Neural crest cell (in vitro differentiated cells): Measurements from ENCODE around the gene SORL1-AS1.

Experiments
- DNase-seq: peaks from one replicate; pipeline ENCODE4 v3.0.0; 2021; ENCODE audit warnings: low read depth, mixed read lengths, low spot score
- H3K27ac Mint-ChIP-seq: one replicate; pipeline ENCODE4 v1.8.0; 2021; ENCODE audit warnings: mild to moderate bottlenecking, mixed read lengths; ENCODE audit not compliant: unreplicated experiment
- H3K27me3 Mint-ChIP-seq: 2 replicates; pipeline ENCODE4 v1.8.0; 2021; ENCODE audit warnings: low read depth, mild to moderate bottlenecking, mixed read lengths
- H3K36me3 Mint-ChIP-seq: 2 replicates; pipeline ENCODE4 v1.8.0; 2021; ENCODE audit warnings: low read depth, mild to moderate bottlenecking, mixed read lengths
- H3K4me1 Mint-ChIP-seq: 2 replicates; pipeline ENCODE4 v1.8.0; 2021; ENCODE audit warnings: mixed read lengths
- H3K4me3 Mint-ChIP-seq: one replicate; pipeline ENCODE4 v1.8.0; 2021; ENCODE audit warnings: mild to moderate bottlenecking, mixed read lengths
- H3K9me3 Mint-ChIP-seq: 2 replicates; pipeline ENCODE4 v1.8.0; 2021; ENCODE audit warnings: mixed read lengths
- TF ChIP-seq, protein P1 (sequence below): fragments of 200-600 bp; sonication (generic); conservative IDR thresholded peaks from 2 replicates; pipeline ENCODE4 v1.5.0; 2021; ENCODE audit warnings: antibody characterized with exemption, mild to moderate bottlenecking

SORL1-AS1 gene

DNA sequence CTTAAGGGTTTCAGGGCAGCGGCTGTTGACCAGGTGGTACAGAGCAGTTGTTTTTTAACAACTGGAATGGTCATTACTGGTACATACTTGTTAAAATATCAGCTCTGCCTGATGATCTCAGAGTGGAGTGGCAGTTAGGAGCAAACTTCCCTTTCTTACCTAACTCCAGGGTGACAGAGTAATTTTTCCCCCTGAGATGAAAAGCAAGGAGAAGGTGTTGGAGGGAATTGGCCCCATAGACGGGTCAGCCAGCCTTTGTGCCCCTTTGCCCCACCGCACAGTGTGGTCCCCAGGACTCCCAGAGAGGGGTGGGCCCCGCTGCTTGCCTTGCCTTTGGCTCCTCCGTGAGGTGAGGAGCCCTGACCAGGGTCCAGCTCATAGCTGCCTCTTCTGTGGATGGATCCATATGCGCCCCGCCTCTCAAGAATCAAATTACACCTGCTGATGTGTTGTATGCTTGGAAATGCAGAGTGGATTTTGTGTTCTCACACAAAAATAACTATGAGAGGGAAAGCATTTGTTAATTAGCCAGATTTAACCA lies 27.0 kb upstream of the SORL1-AS1 start:
- no peaks in the 10 kb centered on the region for H3K9me3 Mint-ChIP-seq
- TF ChIP-seq, protein P1, sequence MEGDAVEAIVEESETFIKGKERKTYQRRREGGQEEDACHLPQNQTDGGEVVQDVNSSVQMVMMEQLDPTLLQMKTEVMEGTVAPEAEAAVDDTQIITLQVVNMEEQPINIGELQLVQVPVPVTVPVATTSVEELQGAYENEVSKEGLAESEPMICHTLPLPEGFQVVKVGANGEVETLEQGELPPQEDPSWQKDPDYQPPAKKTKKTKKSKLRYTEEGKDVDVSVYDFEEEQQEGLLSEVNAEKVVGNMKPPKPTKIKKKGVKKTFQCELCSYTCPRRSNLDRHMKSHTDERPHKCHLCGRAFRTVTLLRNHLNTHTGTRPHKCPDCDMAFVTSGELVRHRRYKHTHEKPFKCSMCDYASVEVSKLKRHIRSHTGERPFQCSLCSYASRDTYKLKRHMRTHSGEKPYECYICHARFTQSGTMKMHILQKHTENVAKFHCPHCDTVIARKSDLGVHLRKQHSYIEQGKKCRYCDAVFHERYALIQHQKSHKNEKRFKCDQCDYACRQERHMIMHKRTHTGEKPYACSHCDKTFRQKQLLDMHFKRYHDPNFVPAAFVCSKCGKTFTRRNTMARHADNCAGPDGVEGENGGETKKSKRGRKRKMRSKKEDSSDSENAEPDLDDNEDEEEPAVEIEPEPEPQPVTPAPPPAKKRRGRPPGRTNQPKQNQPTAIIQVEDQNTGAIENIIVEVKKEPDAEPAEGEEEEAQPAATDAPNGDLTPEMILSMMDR: no peak
- no peak overlapping the region for H3K27ac Mint-ChIP-seq
- peaks cover 15% of the 10 kb centered on the region for H3K4me1 Mint-ChIP-seq
- H3K36me3 Mint-ChIP-seq: no peaks in the 10 kb centered on the region
- DNase-seq: no peak
- no peak overlapping the region for H3K4me3 Mint-ChIP-seq
- peaks cover 17% of the 10 kb centered on the region for H3K27me3 Mint-ChIP-seq

DNA sequence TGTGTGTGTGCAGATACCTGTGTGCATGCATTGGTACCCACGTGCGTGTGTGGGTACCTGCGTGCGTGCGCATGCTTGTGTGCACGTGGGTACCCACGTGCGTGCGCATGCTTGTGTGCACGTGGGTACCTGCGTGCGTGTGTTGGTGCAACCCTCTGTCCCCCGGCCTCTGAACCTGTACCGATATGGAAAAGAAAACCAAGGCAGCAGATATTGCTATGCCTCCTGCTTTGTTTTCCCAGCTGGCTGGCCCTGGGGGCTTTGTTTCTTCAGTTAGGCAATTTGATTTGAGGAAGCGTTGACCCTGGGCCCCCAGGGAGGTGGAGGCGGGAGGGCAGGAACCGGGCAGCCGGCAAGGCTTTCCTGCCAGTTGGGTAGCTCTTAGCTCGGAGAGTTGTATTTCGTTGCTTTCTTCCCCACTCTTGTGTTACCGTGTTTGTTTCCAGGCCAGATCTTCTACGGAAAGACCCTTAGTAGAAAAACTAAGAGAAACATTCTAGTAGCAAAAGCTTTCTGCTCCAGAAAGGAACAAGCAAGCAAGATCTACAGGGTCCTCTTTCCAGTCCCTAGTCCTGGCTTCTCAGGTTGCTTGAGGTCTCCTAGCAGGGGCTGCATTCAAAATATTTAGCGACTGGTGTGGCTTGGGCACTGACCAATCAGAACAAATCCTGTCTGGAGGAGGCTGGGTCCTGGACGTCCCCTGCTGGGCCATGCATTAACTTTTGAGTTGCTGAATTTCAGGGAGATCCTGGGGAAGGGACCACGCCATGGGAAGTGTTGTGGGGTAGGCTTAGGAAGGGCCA lies 26.3 kb upstream of the SORL1-AS1 start:
- no peaks in the 10 kb centered on the region for H3K36me3 Mint-ChIP-seq
- TF ChIP-seq, protein P1: no peak
- H3K27me3 Mint-ChIP-seq: peaks cover 17% of the 10 kb centered on the region
- no peaks in the 10 kb centered on the region for H3K9me3 Mint-ChIP-seq
- DNase-seq: no peak
- no peak overlapping the region for H3K27ac Mint-ChIP-seq
- H3K4me1 Mint-ChIP-seq: peaks cover 15% of the 10 kb centered on the region
- no peak overlapping the region for H3K4me3 Mint-ChIP-seq

DNA sequence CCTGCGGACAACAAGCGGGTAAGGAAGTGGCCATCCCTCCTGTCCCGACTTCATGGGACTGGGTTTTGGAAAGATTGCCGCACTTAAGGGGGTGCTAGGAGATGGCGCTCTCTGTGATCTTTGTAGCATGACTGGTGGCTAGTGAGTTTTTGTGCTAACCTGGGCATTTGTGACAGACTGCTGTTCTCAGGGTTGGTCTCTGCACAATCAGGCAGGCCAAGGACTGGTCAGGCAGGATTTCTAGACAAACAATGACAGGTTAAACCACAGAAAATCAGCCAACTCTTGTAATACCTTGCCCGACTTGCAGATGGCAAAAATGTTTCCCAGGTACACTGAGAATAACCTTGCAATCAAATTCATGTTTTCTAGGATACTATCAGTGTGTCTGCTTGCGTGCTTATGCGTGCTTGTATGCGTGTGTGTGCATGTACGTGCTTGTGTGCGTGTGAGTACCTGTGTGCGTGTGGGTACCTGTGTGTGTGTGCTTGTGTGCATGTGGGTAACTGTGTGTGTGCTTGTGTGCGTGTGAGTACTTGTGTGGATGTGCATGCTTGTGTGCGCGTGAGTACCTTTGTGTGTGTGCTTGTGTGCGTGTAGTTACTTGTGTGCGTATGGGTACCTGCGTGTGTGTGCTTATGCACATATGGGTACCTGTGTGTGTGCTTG lies 25.6 kb upstream of the SORL1-AS1 start:
- Mint-ChIP-seq H3K4me3 (no peak overlapping the region), H3K9me3 (no peaks in the 10 kb centered on the region), H3K27me3 (peaks cover 17% of the 10 kb centered on the region), H3K27ac (no peak overlapping the region), H3K36me3 (no peaks in the 10 kb centered on the region), H3K4me1 (peaks cover 15% of the 10 kb centered on the region)
- DNase-seq: no peak
- TF ChIP-seq, protein P1: no peak

DNA sequence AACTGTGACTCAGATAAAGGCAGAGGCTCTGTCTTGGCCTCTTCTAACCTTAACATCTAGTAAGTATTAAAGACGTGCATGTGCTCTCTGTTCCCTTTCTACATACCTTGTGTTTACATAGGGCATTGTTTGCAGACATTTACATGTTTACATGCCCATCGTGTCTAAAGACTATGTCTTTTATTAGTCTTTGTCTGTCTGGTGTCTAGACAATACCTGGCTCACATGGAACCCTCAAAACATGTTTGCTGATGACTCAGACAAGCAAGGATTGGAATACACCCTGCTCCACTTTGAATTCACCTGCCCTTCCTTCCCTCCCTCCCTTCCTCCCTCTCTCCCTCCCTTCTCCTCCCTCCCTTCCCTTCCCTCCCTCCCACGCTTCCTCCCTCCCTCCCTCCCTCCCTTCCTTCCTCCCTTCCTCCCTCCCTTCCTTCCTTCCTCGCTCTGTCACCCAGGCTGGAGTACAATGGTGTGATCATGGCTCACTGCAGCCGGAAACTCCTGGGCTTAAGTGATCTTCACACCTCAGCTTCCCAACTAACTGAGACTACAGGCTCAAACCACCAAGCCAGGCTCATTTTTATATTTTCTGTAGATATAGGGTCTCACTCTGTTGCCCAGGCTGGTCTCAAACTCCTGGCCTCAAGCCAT lies 23.7 kb upstream of the SORL1-AS1 start:
- no peak for DNase-seq
- H3K9me3 Mint-ChIP-seq: no peaks in the 10 kb centered on the region
- no peak overlapping the region for H3K4me3 Mint-ChIP-seq
- peaks cover 20% of the 10 kb centered on the region for H3K4me1 Mint-ChIP-seq
- peaks cover 17% of the 10 kb centered on the region for H3K27me3 Mint-ChIP-seq
- H3K27ac Mint-ChIP-seq: no peak overlapping the region
- no peaks in the 10 kb centered on the region for H3K36me3 Mint-ChIP-seq
- TF ChIP-seq, protein P1: no peak

DNA sequence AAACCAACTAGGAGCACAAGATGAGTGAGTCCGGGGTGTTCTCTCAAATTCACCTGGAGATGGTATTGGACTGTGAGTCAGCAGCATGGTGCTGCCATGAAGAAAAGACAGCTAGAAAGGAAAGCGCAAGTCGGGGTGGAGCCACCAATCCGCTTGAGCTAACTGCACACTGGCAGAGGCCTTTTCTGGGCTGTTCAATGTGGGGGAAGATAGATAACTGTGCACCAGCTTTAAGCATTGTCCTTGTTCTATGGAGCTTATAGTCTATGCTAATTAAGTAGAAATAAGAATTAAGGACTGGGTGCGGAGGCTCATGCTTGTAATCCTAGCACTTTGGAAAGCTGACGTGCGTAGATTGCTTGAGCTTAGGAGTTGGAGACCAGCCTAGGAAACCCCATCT lies 21.9 kb upstream of the SORL1-AS1 start:
- H3K4me3 Mint-ChIP-seq: no peak overlapping the region
- peaks cover 19% of the 10 kb centered on the region for H3K4me1 Mint-ChIP-seq
- H3K36me3 Mint-ChIP-seq: peaks cover 3% of the 10 kb centered on the region

More for the DNA sequence above, 21.9 kb upstream of the SORL1-AS1 start:
- Mint-ChIP-seq H3K27ac (no peak overlapping the region), H3K9me3 (no peaks in the 10 kb centered on the region), H3K27me3 (peaks cover 13% of the 10 kb centered on the region)
- TF ChIP-seq, protein P1: no peak
- no peak for DNase-seq
